B cell (primary cell): ENCODE measurements around the gene CCBE1. TPM values are rescaled to one million over a fixed set of nuclear protein-coding genes. Genes with fewer than 3 reads are reported as not detected.

Experiments used
- ATAC-seq: fragments of 200-7000 bp; cut with Tn5 transposase; one replicate; pipeline ENCODE4 v1.10.0; 2021; ENCODE audit warnings: low read depth, mild to moderate bottlenecking, moderate number of reproducible peaks, moderate library complexity
- CTCF ChIA-PET: fragments of 350-600 bp; sonication (Branson Sonifier 250); formaldehyde crosslinking; loops from one replicate; lab custom pipeline; 2021; ENCODE audit warnings: antibody characterized with exemption, inconsistent platforms; lab: Charles Lee
- POLR2A ChIA-PET: fragments of 350-600 bp; sonication (Branson Sonifier 250); formaldehyde crosslinking; loops from one replicate; lab custom pipeline; 2021; ENCODE audit warnings: antibody characterized with exemption; lab: Charles Lee
- DNase-seq: peaks from one replicate; pipeline ENCODE4 v3.0.0; 2013
- H2AFZ ChIP-seq: 2 replicates; pipeline ENCODE4 v1.6.1; 2012; ENCODE audit warnings: mild to moderate bottlenecking, low read depth, low read length; ENCODE audit not compliant: insufficient read depth, poor library complexity, severe bottlenecking
- H3K27ac ChIP-seq, 2 donors: 1 replicate in 1 of 2; 2 replicates in 1 of 2; pipeline ENCODE4 v1.5.1; 2012 to 2013; ENCODE audit warnings: low read length in 2 of 2, mild to moderate bottlenecking in 2 of 2, moderate library complexity in 1 of 2
- H3K27me3 ChIP-seq, 4 experiments: fragments of 200-600 bp in 1 of 4; sonication (generic) in 1 of 4; replicated peaks in 1 of 4; 1 replicate in 2 of 4; 2 replicates in 2 of 4; pipeline versions ENCODE4 v1.6.1 to v1.7.0; 2013 to 2016; ENCODE audit warnings: low read length in 3 of 4, mild to moderate bottlenecking in 2 of 4, mixed read lengths in 1 of 4, moderate library complexity in 1 of 4; ENCODE audit not compliant: insufficient read depth in 4 of 4, control insufficient read depth in 3 of 4; ENCODE audit errors: control extremely low read depth in 1 of 4
- H3K36me3 ChIP-seq, 2 experiments: replicated peaks in 1 of 2; 1 replicate in 1 of 2; 2 replicates in 1 of 2; pipeline versions ENCODE4 v1.6.1 to v1.7.1; 2013; ENCODE audit warnings: low read length in 1 of 2; ENCODE audit not compliant: insufficient read depth in 2 of 2, control insufficient read depth in 1 of 2; ENCODE audit errors: control extremely low read depth in 1 of 2, extremely low read depth in 1 of 2
- H3K4me1 ChIP-seq, 2 donors: fragments of 200-600 bp in 1 of 2; sonication (generic) in 1 of 2; 1 replicate in 1 of 2; 2 replicates in 1 of 2; pipeline versions ENCODE4 v1.5.1 to v1.6.1; 2013 to 2017; ENCODE audit warnings: low read length in 2 of 2; ENCODE audit not compliant: control insufficient read depth in 2 of 2, insufficient read depth in 2 of 2
- H3K4me2 ChIP-seq: replicated peaks from 2 replicates; pipeline ENCODE3; 2012; ENCODE audit warnings: mild to moderate bottlenecking, low read depth, low read length; ENCODE audit not compliant: poor library complexity, severe bottlenecking
- H3K4me3 ChIP-seq, 5 experiments: fragments of 200-600 bp in 1 of 5; sonication (generic) in 1 of 5; 1 replicate in 3 of 5; 2 replicates in 2 of 5; pipeline versions ENCODE4 v1.5.1 to v1.7.0; 2011 to 2016; ENCODE audit warnings: low read length in 4 of 5, mild to moderate bottlenecking in 4 of 5, low read depth in 2 of 5, control low read depth in 1 of 5, moderate library complexity in 1 of 5; ENCODE audit not compliant: insufficient read depth in 1 of 5; ENCODE audit errors: control extremely low read depth in 1 of 5, extremely low read depth in 1 of 5
- H3K79me2 ChIP-seq: fragments of 200-600 bp; sonication (generic); one replicate; pipeline ENCODE4 v1.6.0; 2016; ENCODE audit warnings: low read length; ENCODE audit not compliant: control insufficient read depth, insufficient read depth
- H3K9ac ChIP-seq: fragments of 200-600 bp; sonication (generic); 2 replicates; pipeline ENCODE4 v1.6.1; 2017; ENCODE audit warnings: mild to moderate bottlenecking, low read length, moderate library complexity
- H3K9me3 ChIP-seq, 3 donors: one replicate each; pipeline versions ENCODE4 v1.6.1 to v1.7.1; 2013; ENCODE audit warnings: low read length in 2 of 3; ENCODE audit not compliant: control insufficient read depth in 2 of 3, insufficient read depth in 1 of 3; ENCODE audit errors: control extremely low read depth in 1 of 3
- H4K20me1 ChIP-seq: 2 replicates; pipeline ENCODE4 v1.6.0; 2012; ENCODE audit warnings: mild to moderate bottlenecking, low read length; ENCODE audit not compliant: insufficient read depth, control insufficient read depth, poor library complexity, severe bottlenecking
- H3K27ac Mint-ChIP-seq: one replicate; pipeline ENCODE4 v1.8.0; 2021; ENCODE audit warnings: mixed read lengths
- H3K27me3 Mint-ChIP-seq: one replicate; pipeline ENCODE4 v1.8.0; 2021; ENCODE audit warnings: mixed read lengths
- H3K4me1 Mint-ChIP-seq: one replicate; pipeline ENCODE4 v1.8.0; 2021; ENCODE audit warnings: mixed read lengths
- H3K4me3 Mint-ChIP-seq: one replicate; pipeline ENCODE4 v1.8.0; 2021; ENCODE audit warnings: mixed read lengths
- H3K9me3 Mint-ChIP-seq: one replicate; pipeline ENCODE4 v1.8.0; 2022; ENCODE audit warnings: mixed read lengths; ENCODE audit not compliant: insufficient read depth
- EZH2 ChIP-seq: IDR thresholded peaks from 2 replicates; pipeline ENCODE4 v1.6.1; 2012; ENCODE audit warnings: borderline replicate concordance, low read depth, mild to moderate bottlenecking, moderate library complexity, low read length; ENCODE audit not compliant: insufficient read depth, poor library complexity, severe bottlenecking
- WGBS: methylation state at CpG from one replicate; pipeline ENCODE4 v1.1.5; 2013; ENCODE audit warnings: missing lambda C conversion rate; ENCODE audit not compliant: insufficient coverage; 5-methylcytosine and 5-hydroxymethylcytosine counted together
- intact Hi-C: fragments of 100-400 bp; cut with micrococcal nuclease; formaldehyde crosslinking; loops from one replicate; pipeline ENCODE4 v1.10.0; 2022
- polyA plus RNA-seq: library from polyadenylated mRNA; depleted of rRNA; stranded (reverse); fragments of >200 nt; gene quantifications from 2 replicates; pipeline ENCODE4 v1.2.3, GENCODE V29; 2012
- total RNA-seq, 2 donors: library from RNA; stranded (reverse); fragments of 120-200 nt in 1 of 2; gene quantifications; 1 replicate in 1 of 2; 2 replicates in 1 of 2; pipeline versions ENCODE4 v1.2.3 to v1.2.4, GENCODE V29; 2013 to 2022
- TF ChIP-seq, protein P1 (sequence below): fragments of 200-600 bp; IDR thresholded peaks from one replicate; pipeline ENCODE4 v1.8.0; 2022; ENCODE audit warnings: antibody characterized with exemption, mild to moderate bottlenecking

CCBE1 gene
- total and polyA plus RNA-seq, 2 donors (not counting 1 experiment from before 2014, with no cell fraction given), result not detected

DNA sequence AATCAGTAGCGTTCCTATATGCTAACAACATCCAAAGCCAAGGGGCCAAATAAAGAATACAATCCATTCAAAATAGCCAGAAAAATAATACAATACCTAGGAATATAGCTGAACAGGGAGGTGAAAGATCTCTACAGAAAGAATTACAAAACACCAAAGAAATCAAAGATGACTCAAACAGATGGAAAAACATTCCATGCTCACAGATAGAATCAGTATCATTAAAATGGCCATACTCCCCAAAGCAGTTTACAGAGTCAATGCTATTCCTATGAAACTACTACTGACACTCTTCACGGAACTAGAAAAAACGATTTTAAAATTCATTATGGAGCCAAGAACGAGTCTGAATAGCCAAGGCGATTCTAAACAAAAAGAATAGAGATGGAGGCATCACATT, 57.4 kb downstream of the CCBE1 start:
- 52% methylated on average over 4 of the region's 5 CpGs for WGBS
- intact Hi-C loops, result no loop called here

DNA sequence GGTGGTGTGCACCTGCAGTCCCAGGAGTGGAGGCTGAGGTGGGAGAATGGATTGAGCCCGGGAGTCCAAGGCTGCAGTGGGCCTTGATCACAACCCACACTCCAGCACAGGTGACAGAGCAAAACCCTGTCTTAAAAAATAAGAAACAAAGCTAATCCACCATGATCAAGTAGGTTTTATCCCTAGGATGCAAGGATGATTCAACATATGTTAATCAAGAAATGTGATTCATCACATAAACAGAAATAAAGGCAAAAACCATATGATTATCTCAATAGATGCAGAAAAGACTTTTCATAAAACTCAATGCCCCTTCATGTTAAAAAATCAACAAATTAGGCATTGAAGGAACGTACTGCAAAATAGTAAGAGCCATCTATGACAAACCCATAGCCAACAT, 58.1 kb downstream of the CCBE1 start:
- H3K4me2 ChIP-seq, result no peak overlapping the region
- TF ChIP-seq, protein P1, sequence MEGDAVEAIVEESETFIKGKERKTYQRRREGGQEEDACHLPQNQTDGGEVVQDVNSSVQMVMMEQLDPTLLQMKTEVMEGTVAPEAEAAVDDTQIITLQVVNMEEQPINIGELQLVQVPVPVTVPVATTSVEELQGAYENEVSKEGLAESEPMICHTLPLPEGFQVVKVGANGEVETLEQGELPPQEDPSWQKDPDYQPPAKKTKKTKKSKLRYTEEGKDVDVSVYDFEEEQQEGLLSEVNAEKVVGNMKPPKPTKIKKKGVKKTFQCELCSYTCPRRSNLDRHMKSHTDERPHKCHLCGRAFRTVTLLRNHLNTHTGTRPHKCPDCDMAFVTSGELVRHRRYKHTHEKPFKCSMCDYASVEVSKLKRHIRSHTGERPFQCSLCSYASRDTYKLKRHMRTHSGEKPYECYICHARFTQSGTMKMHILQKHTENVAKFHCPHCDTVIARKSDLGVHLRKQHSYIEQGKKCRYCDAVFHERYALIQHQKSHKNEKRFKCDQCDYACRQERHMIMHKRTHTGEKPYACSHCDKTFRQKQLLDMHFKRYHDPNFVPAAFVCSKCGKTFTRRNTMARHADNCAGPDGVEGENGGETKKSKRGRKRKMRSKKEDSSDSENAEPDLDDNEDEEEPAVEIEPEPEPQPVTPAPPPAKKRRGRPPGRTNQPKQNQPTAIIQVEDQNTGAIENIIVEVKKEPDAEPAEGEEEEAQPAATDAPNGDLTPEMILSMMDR, result no peak
- no peak for TF ChIP-seq EZH2
- ChIA-PET POLR2A (no interaction called here), CTCF (no interaction called here)
- Mint-ChIP-seq H3K27ac (no peak overlapping the region), H3K9me3 (no peaks in the 10 kb centered on the region), H3K4me1 (no peaks in the 10 kb centered on the region), H3K27me3 (peaks cover 8% of the 10 kb centered on the region), H3K4me3 (no peak overlapping the region)
- H3K4me3 ChIP-seq, result no peak overlapping the region
- H3K4me1 ChIP-seq, result no peaks in the 10 kb centered on the region
- H3K27me3 ChIP-seq, result no peaks in the 10 kb centered on the region
- no peak overlapping the region for H3K9ac ChIP-seq
- intact Hi-C loops, result no loop called here
- no peaks in the 10 kb centered on the region for H3K9me3 ChIP-seq
- ATAC-seq (no peak), DNase-seq (no peak)
- H3K79me2 ChIP-seq, result no peaks in the 10 kb centered on the region
- H4K20me1 ChIP-seq, result no peaks in the 10 kb centered on the region
- H2AFZ ChIP-seq, result no peak overlapping the region
- no peaks in the 10 kb centered on the region for H3K36me3 ChIP-seq
- no CpG with 5 or more reads among the region's 2 CpGs for WGBS
- no peak overlapping the region for H3K27ac ChIP-seq

More for the DNA sequence above, 57.4 kb downstream of the CCBE1 start:
- H2AFZ ChIP-seq, result no peak overlapping the region
- no peak overlapping the region for H3K9ac ChIP-seq
- H3K4me1 Mint-ChIP-seq, result no peaks in the 10 kb centered on the region
- H3K9me3 ChIP-seq, result no peaks in the 10 kb centered on the region
- H3K4me3 Mint-ChIP-seq, result no peak overlapping the region
- no peak overlapping the region for H3K4me2 ChIP-seq
- TF ChIP-seq, protein P1, result no peak
- no peak for TF ChIP-seq EZH2
- no peaks in the 10 kb centered on the region for H3K4me1 ChIP-seq
- H3K27ac Mint-ChIP-seq, result no peak overlapping the region
- CTCF ChIA-PET, result no interaction called here
- H3K27me3 ChIP-seq, result no peaks in the 10 kb centered on the region
- H3K27me3 Mint-ChIP-seq, result peaks cover 8% of the 10 kb centered on the region
- no peaks in the 10 kb centered on the region for H4K20me1 ChIP-seq
- H3K27ac ChIP-seq, result no peak overlapping the region
- no peak for ATAC-seq
- no peaks in the 10 kb centered on the region for H3K36me3 ChIP-seq
- H3K79me2 ChIP-seq, result no peaks in the 10 kb centered on the region
- POLR2A ChIA-PET, result no interaction called here
- no peaks in the 10 kb centered on the region for H3K9me3 Mint-ChIP-seq
- no peak for DNase-seq
- no peak overlapping the region for H3K4me3 ChIP-seq
